T-cell (primary cell): ENCODE data around the gene TUT1. TPM values are rescaled to one million over a fixed set of nuclear protein-coding genes. Genes with fewer than 3 reads are reported as not detected.
"Not testable (repeated sequence)": the region's sequence is repeated elsewhere in the genome, so short reads cannot be mapped to it uniquely, and the experiment has no call there.

Source experiments
- ATAC-seq, 4 experiments: fragments of 200-7000 bp in 3 of 4; fragments of 150-1000 bp in 1 of 4; cut with Tn5 transposase; replicated peaks in 1 of 4; 1 replicate in 3 of 4; 2 replicates in 1 of 4; pipeline ENCODE4 v1.10.0; 2021; ENCODE audit warnings: moderate library complexity in 3 of 4, mild to moderate bottlenecking in 2 of 4, moderate number of reproducible peaks in 1 of 4
- CTCF ChIA-PET, 2 donors: fragments of 300-600 bp; sonication (Branson Sonifier 250); formaldehyde crosslinking; loops; one replicate each; lab custom pipeline; 2022; ENCODE audit warnings: antibody characterized with exemption in 2 of 2; lab: Charles Lee
- POLR2A ChIA-PET, 2 donors: fragments of 300-600 bp; sonication (Branson Sonifier 250); formaldehyde crosslinking; loops; one replicate each; lab custom pipeline; 2022; ENCODE audit warnings: antibody characterized with exemption in 2 of 2; lab: Charles Lee
- DNase-seq, 35 experiments: peaks; one replicate each; pipeline versions ENCODE4 v3.0.0 to v3.0.0-alpha.2; 2013 to 2023
- H3K27ac ChIP-seq: one replicate; pipeline ENCODE4 v1.5.1; 2013; ENCODE audit warnings: low read length
- H3K27me3 ChIP-seq, 2 experiments: replicated peaks in 1 of 2; 1 replicate in 1 of 2; 2 replicates in 1 of 2; pipeline versions ENCODE4 v1.6.1 to v1.7.0; 2013; ENCODE audit warnings: low read length in 1 of 2, mixed read lengths in 1 of 2; ENCODE audit not compliant: control insufficient read depth in 2 of 2, insufficient read depth in 2 of 2; ENCODE audit errors: extremely low read depth in 1 of 2
- H3K36me3 ChIP-seq, 2 donors: 1 replicate in 1 of 2; 2 replicates in 1 of 2; pipeline versions ENCODE4 v1.6.1 to v1.7.0; 2013; ENCODE audit warnings: low read length in 1 of 2; ENCODE audit not compliant: control insufficient read depth in 2 of 2, insufficient read depth in 1 of 2; ENCODE audit errors: extremely low read depth in 1 of 2
- H3K4me1 ChIP-seq, 2 experiments: 1 replicate in 1 of 2; 2 replicates in 1 of 2; pipeline versions ENCODE4 v1.6.1 to v1.7.0; 2013; ENCODE audit warnings: low read length in 2 of 2, mixed read lengths in 1 of 2; ENCODE audit not compliant: insufficient read depth in 2 of 2, control insufficient read depth in 1 of 2; ENCODE audit errors: extremely low read depth in 1 of 2
- H3K4me3 ChIP-seq, 2 donors: 1 replicate in 1 of 2; 2 replicates in 1 of 2; pipeline versions ENCODE4 v1.5.1 to v1.7.0; 2013; ENCODE audit warnings: mild to moderate bottlenecking in 2 of 2, low read length in 1 of 2, moderate library complexity in 1 of 2; ENCODE audit not compliant: control insufficient read depth in 1 of 2; ENCODE audit errors: extremely low read depth in 1 of 2
- H3K9me3 ChIP-seq: 2 replicates; pipeline ENCODE4 v1.7.0; 2013
- H3K27ac Mint-ChIP-seq, 2 donors: one replicate each; pipeline ENCODE4 v1.8.0; 2020 to 2021; ENCODE audit warnings: mild to moderate bottlenecking in 2 of 2, mixed read lengths in 2 of 2
- H3K27me3 Mint-ChIP-seq, 2 donors: one replicate each; pipeline ENCODE4 v1.8.0; 2021 to 2022; ENCODE audit warnings: mixed read lengths in 2 of 2
- H3K36me3 Mint-ChIP-seq: one replicate; pipeline ENCODE4 v1.8.0; 2021; ENCODE audit warnings: mixed read lengths
- H3K4me1 Mint-ChIP-seq, 3 donors: one replicate each; pipeline ENCODE4 v1.8.0; 2020 to 2022; ENCODE audit warnings: mixed read lengths in 3 of 3, mild to moderate bottlenecking in 1 of 3
- H3K4me3 Mint-ChIP-seq, 3 donors: one replicate each; pipeline ENCODE4 v1.8.0; 2020 to 2022; ENCODE audit warnings: mild to moderate bottlenecking in 3 of 3, mixed read lengths in 3 of 3, moderate library complexity in 3 of 3
- H3K9me3 Mint-ChIP-seq, 3 donors: one replicate each; pipeline ENCODE4 v1.8.0; 2020 to 2022; ENCODE audit warnings: mixed read lengths in 3 of 3
- WGBS: methylation state at CpG from one replicate; pipeline ENCODE4 v1.1.5; 2013; ENCODE audit warnings: missing lambda C conversion rate; ENCODE audit not compliant: insufficient coverage; 5-methylcytosine and 5-hydroxymethylcytosine counted together
- total RNA-seq, 35 experiments: library from RNA in 6 of 35; stranded (reverse) in 6 of 35; fragments of 120-200 nt in 1 of 35; gene quantifications; one replicate each; pipeline versions ENCODE4 v1.2.1 to v1.2.4 and lab custom pipeline; 2013 to 2026

Gene TUT1
- total RNA-seq, 5 donors from 2014 or later (not counting 1 experiment from before 2014, with no cell fraction given) = 35.2 to 56.0 (median 42.9) TPM

- Mint-ChIP-seq H3K27me3 (no peaks in the 10 kb centered on the region), H3K27ac (peak overlapping the region; percentile 91 to 97), H3K36me3 (peaks cover 45% of the 10 kb centered on the region), H3K4me1 (peaks cover 55 to 58% (median 56%) of the 10 kb centered on the region in 3 donors), H3K4me3 (peak overlapping the region; percentile 95 to 97 (median 97)), H3K9me3 (no peaks in the 10 kb centered on the region)
- peak in 5 of 35 experiments; percentile 29 to 61 (median 34) for DNase-seq
- ChIA-PET POLR2A (interaction anchor here in 1 of 2 donors (0.6 to 1.9 kb wide), 17 partner anchors 15 to 282 kb away, joined by 3 to 28 read pairs (median 4); partner anchors contain the start of genes C11orf98, CSKMT, TUT1 and UBXN1), CTCF (interaction anchor here in 1 of 2 donors (0.8 to 1.9 kb wide), 13 partner anchors 13 to 179 kb away, joined by 3 to 27 read pairs (median 5); partner anchors contain the start of genes C11orf98, CSKMT and TUT1)
- Histone ChIP-seq H3K4me1 (peaks cover 11 to 43% of the 10 kb centered on the region in 2 experiments), H3K9me3 (no peaks in the 10 kb centered on the region), H3K4me3 (peak overlapping the region; percentile 88 to 92), H3K27ac (peak overlapping the region; percentile 76), H3K27me3 (no peaks in the 10 kb centered on the region), H3K36me3 (peaks cover 12 to 56% of the 10 kb centered on the region in 2 donors)
- ATAC-seq = peak in 1 of 4 experiments; percentile 5
- 0% methylated on average over 20 of the region's 33 CpGs for WGBS
Measured at GRCh38 chr11:62573006-62573591, 18.2 kb downstream of the TUT1 start.

DNA sequence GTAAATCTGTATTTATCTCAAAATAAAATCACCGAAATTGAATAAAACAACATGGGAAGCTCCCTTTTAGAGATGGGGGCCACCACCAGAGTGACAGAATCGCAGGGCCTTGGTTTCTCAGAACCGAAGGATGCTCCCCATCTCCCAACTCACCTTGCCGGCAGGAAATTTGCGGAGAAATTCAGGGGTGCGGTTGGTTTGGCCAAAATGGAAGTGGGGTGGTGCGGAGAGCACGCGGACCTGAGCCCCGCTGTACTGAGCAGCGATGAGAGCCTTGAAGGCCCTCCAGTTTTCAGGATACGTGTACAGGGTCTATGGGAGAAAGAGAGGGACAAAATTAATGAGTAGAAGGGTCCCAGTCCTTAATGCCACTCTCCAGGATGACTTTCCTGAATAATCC, 18.9 kb downstream of the TUT1 start:
- H3K27me3 Mint-ChIP-seq = no peaks in the 10 kb centered on the region
- ATAC-seq = no peak
- ChIA-PET CTCF (interaction anchor here in 1 of 2 donors (0.6 to 1.2 kb wide), 3 partner anchors 12 to 148 kb away, joined by 3 to 4 read pairs (median 3); no protein-coding TSS in a partner anchor), POLR2A (interaction anchor here (1.0 to 1.9 kb wide), 5 partner anchors 15 to 93 kb away, joined by 3 to 8 read pairs (median 5); partner anchors contain the start of gene TUT1 (in 1 of the 2))
- peak overlapping the region; percentile 76 for H3K27ac ChIP-seq
- no peaks in the 10 kb centered on the region for H3K9me3 ChIP-seq
- H3K36me3 ChIP-seq = peaks cover 11 to 59% of the 10 kb centered on the region in 2 donors
- H3K4me3 ChIP-seq = peak overlapping the region; percentile 88 to 92
- H3K4me1 Mint-ChIP-seq = peaks cover 57 to 60% (median 58%) of the 10 kb centered on the region in 3 donors
- H3K4me1 ChIP-seq = peaks cover 11 to 47% of the 10 kb centered on the region in 2 experiments
- DNase-seq = no peak
- H3K36me3 Mint-ChIP-seq = peaks cover 46% of the 10 kb centered on the region
- WGBS = no CpG with 5 or more reads among the region's 12 CpGs
- H3K27me3 ChIP-seq = no peaks in the 10 kb centered on the region
- no peaks in the 10 kb centered on the region for H3K9me3 Mint-ChIP-seq
- peak overlapping the region; percentile 95 to 97 (median 97) for H3K4me3 Mint-ChIP-seq
- H3K27ac Mint-ChIP-seq = peak overlapping the region; percentile 91 to 97

DNA sequence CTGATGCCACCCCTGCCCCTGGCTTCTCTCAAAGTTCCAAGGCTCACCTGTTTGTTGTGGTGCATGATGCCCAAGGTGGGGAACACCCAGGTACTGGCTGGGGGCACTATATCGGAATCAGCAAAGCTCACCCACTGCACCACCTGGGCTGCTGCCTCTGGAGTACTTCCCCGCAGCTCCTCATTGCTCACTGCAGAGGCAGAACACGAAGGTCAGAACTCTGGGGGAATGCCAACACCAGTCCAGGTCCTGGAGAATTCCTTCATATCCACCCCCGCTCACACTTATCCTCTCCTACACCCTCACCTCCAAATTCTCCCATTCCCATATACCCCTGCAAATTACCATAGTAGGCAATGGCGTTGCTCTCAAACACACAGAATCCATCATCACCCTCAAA, 19.8 kb downstream of the TUT1 start:
- not testable (repeated sequence) for DNase-seq, H3K27me3 ChIP-seq, H3K27ac ChIP-seq, H3K9me3 Mint-ChIP-seq, H3K27me3 Mint-ChIP-seq, H3K4me3 ChIP-seq, H3K9me3 ChIP-seq, ATAC-seq
- ChIA-PET POLR2A (interaction anchor here in 1 of 2 donors (1.9 kb wide), 1 partner anchor 14 kb away, joined by 5 read pairs; no protein-coding TSS in a partner anchor), CTCF (interaction anchor here (0.5 to 1.9 kb wide), 2 partner anchors 145 to 147 kb away, joined by 6 to 8 read pairs; no protein-coding TSS in a partner anchor)
- WGBS = 90% methylated on average over 3 of the region's 5 CpGs
- Mint-ChIP-seq H3K27ac (peak overlapping the region; percentile 29 to 97), H3K4me3 (peak overlapping the region in 2 of 3 donors; percentile 4 to 95), H3K4me1 (peaks cover 63 to 67% (median 64%) of the 10 kb centered on the region in 3 donors), H3K36me3 (peaks cover 45% of the 10 kb centered on the region)
- Histone ChIP-seq H3K4me1 (peaks cover 11 to 49% of the 10 kb centered on the region in 2 experiments), H3K36me3 (peaks cover 12 to 59% of the 10 kb centered on the region in 2 donors)

DNA sequence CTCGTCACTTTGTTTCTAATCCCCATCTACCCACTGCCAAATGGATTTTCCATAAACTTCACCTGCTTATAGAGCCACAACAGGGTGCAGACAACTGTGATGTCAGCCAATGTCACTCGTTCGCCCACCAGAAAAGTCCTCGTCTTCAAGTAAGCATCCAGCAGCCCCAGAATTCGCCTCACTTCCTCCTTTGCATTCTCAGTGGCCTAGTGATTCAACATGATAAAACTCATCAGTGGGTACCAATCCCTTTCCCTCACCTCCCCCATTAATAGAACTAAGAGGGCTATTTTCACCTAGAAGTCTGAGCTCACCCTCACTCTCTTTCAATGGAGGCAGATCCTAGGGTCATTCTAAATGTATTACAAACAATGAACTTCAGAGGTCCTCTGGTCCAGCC, 20.4 kb downstream of the TUT1 start:
- Mint-ChIP-seq H3K4me1 (peaks cover 60 to 72% (median 68%) of the 10 kb centered on the region in 3 donors), H3K27ac (peak overlapping the region; percentile 29 to 97), H3K4me3 (peak overlapping the region in 2 of 3 donors; percentile 14 to 95), H3K36me3 (peaks cover 46% of the 10 kb centered on the region)
- CTCF ChIA-PET = interaction anchor here (0.5 to 1.9 kb wide), 4 partner anchors 11 to 146 kb away, joined by 4 to 8 read pairs (median 5); no protein-coding TSS in a partner anchor
- H3K4me3 ChIP-seq, DNase-seq, H3K9me3 Mint-ChIP-seq, H3K27me3 ChIP-seq, H3K27me3 Mint-ChIP-seq, POLR2A ChIA-PET, H3K9me3 ChIP-seq, H3K27ac ChIP-seq, ATAC-seq: not testable (repeated sequence)
- peaks cover 14 to 59% of the 10 kb centered on the region in 2 donors for H3K36me3 ChIP-seq
- H3K4me1 ChIP-seq = peaks cover 11 to 49% of the 10 kb centered on the region in 2 experiments
- no CpG with 5 or more reads among the region's 5 CpGs for WGBS

DNA sequence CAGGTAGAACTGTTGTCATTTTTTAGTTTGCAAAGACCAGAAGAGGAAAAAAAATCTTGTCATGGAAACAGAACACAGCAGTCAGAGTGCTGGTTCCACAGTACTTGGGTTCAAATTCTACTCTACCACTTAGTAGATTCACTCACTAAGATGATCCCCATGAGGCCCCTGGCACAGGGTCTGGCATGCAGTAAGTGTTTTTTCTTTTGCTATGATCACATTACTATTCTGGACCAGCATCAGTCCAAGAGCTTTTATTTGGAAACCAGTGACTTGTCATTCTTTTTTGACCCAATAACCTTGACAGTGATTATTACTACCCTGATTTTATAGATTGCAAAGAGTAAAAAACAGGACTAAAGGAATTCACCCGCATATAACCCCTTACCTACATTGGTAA, 21.7 kb downstream of the TUT1 start:
- Mint-ChIP-seq H3K4me3 (no peak overlapping the region), H3K27me3 (no peaks in the 10 kb centered on the region), H3K27ac (no peak overlapping the region), H3K4me1 (peaks cover 58 to 67% (median 61%) of the 10 kb centered on the region in 3 donors), H3K36me3 (peaks cover 52% of the 10 kb centered on the region), H3K9me3 (no peaks in the 10 kb centered on the region)
- Histone ChIP-seq H3K27ac (no peak overlapping the region), H3K36me3 (peaks cover 14 to 69% of the 10 kb centered on the region in 2 donors), H3K9me3 (no peaks in the 10 kb centered on the region), H3K4me3 (no peak overlapping the region), H3K27me3 (no peaks in the 10 kb centered on the region), H3K4me1 (peaks cover 6 to 40% of the 10 kb centered on the region in 2 experiments)
- ChIA-PET CTCF (interaction anchor here (0.6 to 1.9 kb wide), 7 partner anchors 8 to 218 kb away, joined by 3 to 6 read pairs (median 4); no protein-coding TSS in a partner anchor), POLR2A (interaction anchor here (0.6 to 1.1 kb wide), 3 partner anchors 9 to 18 kb away, joined by 3 to 5 read pairs (median 4); no protein-coding TSS in a partner anchor)
- DNase-seq (no peak), ATAC-seq (no peak)
- no CpG with 5 or more reads among the region's 1 CpG for WGBS
